K562 (cell line): Measurements from ENCODE around the gene ADGRB3. TPM values are rescaled to one million over a fixed set of nuclear protein-coding genes. Genes with fewer than 3 reads are reported as not detected.

ENCODE experiments used
- ATAC-seq: fragments of 200-7000 bp; cut with Tn5 transposase; 3 replicates; pipeline ENCODE4 v1.9.1; 2020; ENCODE audit warnings: moderate library complexity
- BruUV-seq: library from RNA; stranded (reverse); fragments of 400-500 nt; replicated peaks from 2 replicates; lab custom pipeline; 2021; lab: Mats Ljungman, UMichigan
- CTCF ChIA-PET: fragments of 300-600 bp; formaldehyde crosslinking; extraction: SDS; loops from one replicate; lab custom pipeline; 2021; ENCODE audit warnings: low intra/inter-chr PET ratio; lab: Yijun Ruan, JAX
- POLR2A ChIA-PET: fragments of 300-600, 350-650 bp; sonication (Branson Sonifier 250); formaldehyde crosslinking; extraction: SDS; loops from one replicate; lab custom pipeline; 2021; ENCODE audit warnings: antibody characterized with exemption, inconsistent platforms; lab: Yijun Ruan, JAX
- DNase-seq, 4 experiments: peaks; one replicate each; pipeline versions ENCODE4 v3.0.0 to v3.0.0-alpha.2; 2011 to 2018; ENCODE audit warnings: low spot score in 3 of 4, mixed read lengths in 3 of 4; ENCODE audit errors: extremely low read depth in 1 of 4
- FAIRE-seq: peaks from 2 replicates; lab custom pipeline; 2011; peaks lifted over from hg19 to GRCh38; lab: Jason Lieb, UNC
- H2AFZ ChIP-seq: 2 replicates; pipeline ENCODE4 v1.6.0; 2011; ENCODE audit warnings: low read depth, low read length, control low read depth, inconsistent platforms
- H3K27ac ChIP-seq: fragments of 200-600 bp; 3 replicates; pipeline ENCODE4 v1.8.0; 2011; ENCODE audit warnings: low read depth, mild to moderate bottlenecking, control low read depth, inconsistent platforms, low read length, moderate library complexity, mixed read lengths; ENCODE audit errors: extremely low read depth
- H3K27me3 ChIP-seq, 2 experiments: fragments of 300-600 bp in 1 of 2; 2 replicates in 1 of 2; 3 replicates in 1 of 2; pipeline versions ENCODE4 v1.6.0 to v1.8.0; 2011; ENCODE audit warnings: inconsistent platforms in 2 of 2, low read length in 2 of 2, mild to moderate bottlenecking in 1 of 2, mixed read lengths in 1 of 2, moderate library complexity in 1 of 2; ENCODE audit not compliant: control insufficient read depth in 2 of 2, insufficient read depth in 2 of 2
- H3K36me3 ChIP-seq: fragments of 300-600 bp; 3 replicates; pipeline ENCODE4 v1.8.0; 2011; ENCODE audit warnings: mild to moderate bottlenecking, low read length, inconsistent platforms; ENCODE audit not compliant: control insufficient read depth, insufficient read depth
- H3K4me1 ChIP-seq, 2 experiments: fragments of 200-600 bp in 1 of 2; replicated peaks in 1 of 2; 2 replicates in 1 of 2; 3 replicates in 1 of 2; pipeline versions ENCODE4 v1.5.1 to v1.8.0; 2011; ENCODE audit warnings: inconsistent platforms in 2 of 2, low read length in 2 of 2, mild to moderate bottlenecking in 1 of 2, mixed read lengths in 1 of 2, moderate library complexity in 1 of 2; ENCODE audit not compliant: control insufficient read depth in 2 of 2, insufficient read depth in 2 of 2
- H3K4me2 ChIP-seq: 2 replicates; pipeline ENCODE4 v1.6.1; 2011; ENCODE audit warnings: low read length, control low read depth, inconsistent platforms, mixed read lengths; ENCODE audit not compliant: insufficient read depth
- H3K4me3 ChIP-seq: fragments of 200-600 bp; sonication (generic), shearing (Covaris generic); 2 replicates; pipeline ENCODE4 v1.5.1; 2016; ENCODE audit warnings: control low read depth, inconsistent platforms
- H3K79me2 ChIP-seq: fragments of 200-600 bp; 3 replicates; pipeline ENCODE4 v1.8.0; 2011; ENCODE audit warnings: low read length, inconsistent platforms; ENCODE audit not compliant: control insufficient read depth, insufficient read depth
- H3K9ac ChIP-seq, 2 experiments: 2 replicates each; pipeline versions ENCODE4 v1.6.0 to v1.6.1; 2011; ENCODE audit warnings: low read depth in 2 of 2, low read length in 2 of 2, control low read depth in 1 of 2, inconsistent platforms in 1 of 2, mild to moderate bottlenecking in 1 of 2, mixed read lengths in 1 of 2; ENCODE audit not compliant: insufficient read depth in 1 of 2
- H3K9me1 ChIP-seq: one replicate; pipeline ENCODE4 v1.6.0; 2011; ENCODE audit warnings: inconsistent platforms, mild to moderate bottlenecking, low read length, moderate library complexity; ENCODE audit not compliant: control insufficient read depth, insufficient read depth
- H3K9me3 ChIP-seq: replicated peaks from 2 replicates; pipeline ENCODE4 v1.5.1; 2011; ENCODE audit warnings: low read depth, low read length, inconsistent platforms; ENCODE audit not compliant: control insufficient read depth, insufficient read depth
- H4K20me1 ChIP-seq: replicated peaks from 2 replicates; pipeline ENCODE4 v1.6.1; 2011; ENCODE audit warnings: low read length, inconsistent platforms, mixed read lengths; ENCODE audit not compliant: control insufficient read depth, insufficient read depth
- CTBP1 ChIP-seq: fragments of 450-650 bp; IDR thresholded peaks from 2 replicates; pipeline ENCODE4 v1.6.1; 2016; ENCODE audit warnings: borderline replicate concordance
- EHMT2 ChIP-seq: fragments of 450-650 bp; IDR thresholded peaks from 2 replicates; pipeline ENCODE4 v1.6.1; 2018; ENCODE audit warnings: antibody characterized with exemption
- IRF1 ChIP-seq: sonication (generic); formaldehyde crosslinking; IDR thresholded peaks from 2 replicates; pipeline ENCODE4 v1.8.0; 2022; ENCODE audit warnings: missing genetic modification reagents, mild to moderate bottlenecking, borderline replicate concordance
- POLR2A ChIP-seq: fragments of 450-650 bp; conservative IDR thresholded peaks from 2 replicates; pipeline ENCODE4 v1.6.1; 2016
- TFAP4 ChIP-seq: sonication (generic); formaldehyde crosslinking; IDR thresholded peaks from 2 replicates; pipeline ENCODE4 v1.8.0; 2022; ENCODE audit warnings: missing genetic modification reagents, mild to moderate bottlenecking, moderate library complexity, borderline replicate concordance
- VEZF1 ChIP-seq: fragments of 200-800 bp; sonication (Bioruptor generic); IDR thresholded peaks from 2 replicates; pipeline ENCODE4 v1.6.1; 2017; ENCODE audit warnings: missing genetic modification characterization, missing compliant biosample characterization
- ZC3H11A ChIP-seq: IDR thresholded peaks from 2 replicates; pipeline ENCODE4 v1.6.1; 2012; ENCODE audit warnings: low read depth, low read length, improper control_type of control experiment
- WGBS: fragments of 100-300 bp; shearing (Covaris generic); methylation state at CpG from one replicate; pipeline ENCODE4 v1.1.6; 2016; ENCODE audit warnings: low coverage, mixed read lengths; ENCODE audit not compliant: insufficient coverage; ENCODE audit errors: missing lambda C conversion rate; 5-methylcytosine and 5-hydroxymethylcytosine counted together
- in situ Hi-C: fragments of 300-500 bp; cut with MboI; formaldehyde crosslinking; loops from 4 replicates; pipeline ENCODE4 v1.15.0; 2018; ENCODE audit warnings: inconsistent platforms, mixed read lengths
- intact Hi-C: fragments of 100-400 bp; cut with micrococcal nuclease; formaldehyde crosslinking; loops from 2 replicates; pipeline ENCODE4 v1.14.2; 2022
- polyA plus RNA-seq, 8 experiments: library from polyadenylated mRNA; depleted of rRNA in 4 of 8; stranded (reverse) in 5 of 8; unstranded in 3 of 8; fragments of >200 nt; fragmentation: Nextera tagmentation in 2 of 8; fragmentation: Illumina TruSeq in 1 of 8; extraction: Ambion mirVana in 2 of 8; extraction: Trizol in 1 of 8; gene quantifications; 2 replicates each; pipeline versions ENCODE4 v1.2.1 to v1.2.3, GENCODE V29; 2011 to 2014; ENCODE audit warnings: inconsistent platforms in 1 of 8, missing spikeins in 1 of 8
- total RNA-seq, 7 experiments: library from RNA; depleted of rRNA in 6 of 7; stranded (reverse); fragments of >200 nt in 6 of 7; fragmentation: Illumina TruSeq in 2 of 7; extraction: Trizol in 2 of 7; gene quantifications; 2 replicates each; pipeline versions ENCODE4 v1.2.1 to v1.2.3, GENCODE V29; 2011 to 2021; ENCODE audit warnings: low replicate concordance in 1 of 7
- TF ChIP-seq, protein P1 (sequence below): fragments of 250-450 bp; sonication (Bioruptor Pico); IDR thresholded peaks from 2 replicates; pipeline ENCODE4 v1.5.0; 2022; ENCODE audit warnings: mild to moderate bottlenecking
- TF ChIP-seq, protein P2 (sequence below): fragments of 450-650 bp; IDR thresholded peaks from 2 replicates; pipeline ENCODE4 v1.6.1; 2018; ENCODE audit not compliant: partially characterized antibody
- TF ChIP-seq, protein P3 (sequence below): fragments of 450-650 bp; formaldehyde crosslinking; IDR thresholded peaks from 2 replicates; pipeline ENCODE4 v1.4.0; 2022; ENCODE audit warnings: mild to moderate bottlenecking, moderate library complexity

ADGRB3 gene
- total and polyA plus RNA-seq, 9 of the 15 experiments (the other 6 are each of a cell fraction or from before 2014, with no cell fraction given), result 0.90 to 7.8 (median 2.4) TPM

GRCh38 chr6:68895929-68896328 is 260.8 kb downstream of the ADGRB3 start (continued):
- TF ChIP-seq, protein P1, sequence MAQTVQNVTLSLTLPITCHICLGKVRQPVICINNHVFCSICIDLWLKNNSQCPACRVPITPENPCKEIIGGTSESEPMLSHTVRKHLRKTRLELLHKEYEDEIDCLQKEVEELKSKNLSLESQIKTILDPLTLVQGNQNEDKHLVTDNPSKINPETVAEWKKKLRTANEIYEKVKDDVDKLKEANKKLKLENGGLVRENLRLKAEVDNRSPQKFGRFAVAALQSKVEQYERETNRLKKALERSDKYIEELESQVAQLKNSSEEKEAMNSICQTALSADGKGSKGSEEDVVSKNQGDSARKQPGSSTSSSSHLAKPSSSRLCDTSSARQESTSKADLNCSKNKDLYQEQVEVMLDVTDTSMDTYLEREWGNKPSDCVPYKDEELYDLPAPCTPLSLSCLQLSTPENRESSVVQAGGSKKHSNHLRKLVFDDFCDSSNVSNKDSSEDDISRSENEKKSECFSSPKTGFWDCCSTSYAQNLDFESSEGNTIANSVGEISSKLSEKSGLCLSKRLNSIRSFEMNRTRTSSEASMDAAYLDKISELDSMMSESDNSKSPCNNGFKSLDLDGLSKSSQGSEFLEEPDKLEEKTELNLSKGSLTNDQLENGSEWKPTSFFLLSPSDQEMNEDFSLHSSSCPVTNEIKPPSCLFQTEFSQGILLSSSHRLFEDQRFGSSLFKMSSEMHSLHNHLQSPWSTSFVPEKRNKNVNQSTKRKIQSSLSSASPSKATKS (CRISPR knock-in tag), result no peak

DNA sequence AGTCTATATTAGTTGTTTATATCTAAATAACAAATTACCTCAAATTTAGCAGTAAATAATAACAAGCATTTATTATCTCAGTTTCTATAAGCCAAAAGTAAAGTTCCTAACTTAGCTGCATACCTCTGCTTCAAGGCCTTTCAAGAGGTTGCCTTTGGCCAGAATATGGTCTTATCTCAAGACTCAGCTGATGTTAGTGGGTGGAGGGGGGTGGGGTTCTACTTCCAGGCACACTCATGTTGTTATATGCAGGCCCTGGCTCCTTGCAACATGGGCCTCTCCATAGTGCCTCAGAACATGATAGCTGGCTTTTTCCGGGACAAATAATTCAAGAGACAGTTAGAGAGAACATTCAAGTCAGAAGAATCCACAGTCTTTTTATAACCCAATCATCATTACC is 266.0 kb downstream of the ADGRB3 start:
- H3K4me2 ChIP-seq, result no peak overlapping the region
- DNase-seq (peak in 3 of 4 experiments; percentile 5 to 74 (median 32)), FAIRE-seq (peak; percentile 86), ATAC-seq (peak; percentile 93)
- ChIA-PET POLR2A (no interaction called here), CTCF (no interaction called here)
- intact Hi-C loops, result no loop called here
- in situ Hi-C loops, result no loop called here
- peak overlapping the region; percentile 43; the same call in 1 of the 2 replicates for H2AFZ ChIP-seq
- H3K9ac ChIP-seq, result no peak overlapping the region
- H3K4me3 ChIP-seq, result no peak overlapping the region
- no peaks in the 10 kb centered on the region for H3K27me3 ChIP-seq
- peak overlapping the region; percentile 8; the same call in 1 of the 3 replicates for H3K27ac ChIP-seq
- peaks cover 0 to 9% of the 10 kb centered on the region in 2 experiments; a peak in 1 of 5 replicates for H3K4me1 ChIP-seq
- H3K36me3 ChIP-seq, result no peaks in the 10 kb centered on the region
- WGBS, result 38% methylated on average over 1 of the region's 1 CpG
- no peaks in the 10 kb centered on the region for H3K9me1 ChIP-seq
- H3K9me3 ChIP-seq, result no peaks in the 10 kb centered on the region
- H4K20me1 ChIP-seq, result no peaks in the 10 kb centered on the region
- no TSS peak for BruUV-seq
- H3K79me2 ChIP-seq, result no peaks in the 10 kb centered on the region
- TF ChIP-seq IRF1 (CRISPR knock-in tag) (no peak), CTBP1 (no peak), EHMT2 (peak; percentile 61), ZC3H11A (no peak), VEZF1 (CRISPR knock-in tag) (peak; percentile 63; the same call in 1 of the 2 replicates), POLR2A (no peak), TFAP4 (CRISPR knock-in tag) (peak; percentile 57)
- TF ChIP-seq, protein P2, sequence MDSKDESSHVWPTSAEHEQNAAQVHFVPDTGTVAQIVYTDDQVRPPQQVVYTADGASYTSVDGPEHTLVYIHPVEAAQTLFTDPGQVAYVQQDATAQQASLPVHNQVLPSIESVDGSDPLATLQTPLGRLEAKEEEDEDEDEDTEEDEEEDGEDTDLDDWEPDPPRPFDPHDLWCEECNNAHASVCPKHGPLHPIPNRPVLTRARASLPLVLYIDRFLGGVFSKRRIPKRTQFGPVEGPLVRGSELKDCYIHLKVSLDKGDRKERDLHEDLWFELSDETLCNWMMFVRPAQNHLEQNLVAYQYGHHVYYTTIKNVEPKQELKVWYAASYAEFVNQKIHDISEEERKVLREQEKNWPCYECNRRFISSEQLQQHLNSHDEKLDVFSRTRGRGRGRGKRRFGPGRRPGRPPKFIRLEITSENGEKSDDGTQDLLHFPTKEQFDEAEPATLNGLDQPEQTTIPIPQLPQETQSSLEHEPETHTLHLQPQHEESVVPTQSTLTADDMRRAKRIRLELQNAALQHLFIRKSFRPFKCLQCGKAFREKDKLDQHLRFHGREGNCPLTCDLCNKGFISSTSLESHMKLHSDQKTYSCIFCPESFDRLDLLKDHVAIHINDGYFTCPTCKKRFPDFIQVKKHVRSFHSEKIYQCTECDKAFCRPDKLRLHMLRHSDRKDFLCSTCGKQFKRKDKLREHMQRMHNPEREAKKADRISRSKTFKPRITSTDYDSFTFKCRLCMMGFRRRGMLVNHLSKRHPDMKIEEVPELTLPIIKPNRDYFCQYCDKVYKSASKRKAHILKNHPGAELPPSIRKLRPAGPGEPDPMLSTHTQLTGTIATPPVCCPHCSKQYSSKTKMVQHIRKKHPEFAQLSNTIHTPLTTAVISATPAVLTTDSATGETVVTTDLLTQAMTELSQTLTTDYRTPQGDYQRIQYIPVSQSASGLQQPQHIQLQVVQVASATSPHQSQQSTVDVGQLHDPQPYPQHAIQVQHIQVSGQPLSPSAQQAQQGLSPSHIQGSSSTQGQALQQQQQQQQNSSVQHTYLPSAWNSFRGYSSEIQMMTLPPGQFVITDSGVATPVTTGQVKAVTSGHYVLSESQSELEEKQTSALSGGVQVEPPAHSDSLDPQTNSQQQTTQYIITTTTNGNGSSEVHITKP, result peak; percentile 32
- TF ChIP-seq, protein P3, sequence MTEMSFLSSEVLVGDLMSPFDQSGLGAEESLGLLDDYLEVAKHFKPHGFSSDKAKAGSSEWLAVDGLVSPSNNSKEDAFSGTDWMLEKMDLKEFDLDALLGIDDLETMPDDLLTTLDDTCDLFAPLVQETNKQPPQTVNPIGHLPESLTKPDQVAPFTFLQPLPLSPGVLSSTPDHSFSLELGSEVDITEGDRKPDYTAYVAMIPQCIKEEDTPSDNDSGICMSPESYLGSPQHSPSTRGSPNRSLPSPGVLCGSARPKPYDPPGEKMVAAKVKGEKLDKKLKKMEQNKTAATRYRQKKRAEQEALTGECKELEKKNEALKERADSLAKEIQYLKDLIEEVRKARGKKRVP (CRISPR knock-in tag), result no peak
